T-helper 1 cell (primary cell): ENCODE measurements around the gene FAM151B.
"Not testable (repeated sequence)": the region's sequence is repeated elsewhere in the genome, so short reads cannot be mapped to it uniquely, and the experiment has no call there.

Experiments used
- DNase-seq, 5 donors: peaks; one replicate each; pipeline ENCODE4 v3.0.0-alpha.2; 2012 to 2020

Gene FAM151B

GRCh38 chr5:80504833-80505232, 16.9 kb downstream of the FAM151B start:
- DNase-seq = no peak

GRCh38 chr5:80507663-80508062, 19.8 kb downstream of the FAM151B start:
- DNase-seq = no peak

GRCh38 chr5:80508844-80509243, 20.9 kb downstream of the FAM151B start:
- DNase-seq = no peak

GRCh38 chr5:80509362-80509761, 21.5 kb downstream of the FAM151B start:
- DNase-seq = no peak

- no peak for DNase-seq
Observed at GRCh38 chr5:80516826-80517225, 28.9 kb downstream of the FAM151B start.

- no peak for DNase-seq
Observed at GRCh38 chr5:80540691-80541090, 52.8 kb downstream of the FAM151B start.

- peak in 1 of 5 donors; percentile 15 for DNase-seq
Observed at GRCh38 chr5:80541392-80541791, 53.5 kb downstream of the FAM151B start.

GRCh38 chr5:80554646-80555045, 66.7 kb downstream of the FAM151B start:
- DNase-seq = no peak

GRCh38 chr5:80555099-80555498, 67.2 kb downstream of the FAM151B start:
- DNase-seq = no peak

GRCh38 chr5:80559244-80559643, 71.3 kb downstream of the FAM151B start:
- DNase-seq = no peak

- DNase-seq = no peak
Observed at GRCh38 chr5:80565330-80565729, 77.4 kb downstream of the FAM151B start.

- no peak for DNase-seq
Observed at GRCh38 chr5:80566711-80567259, 78.9 kb downstream of the FAM151B start.

- DNase-seq = no peak
Observed at GRCh38 chr5:80568251-80568650, 80.4 kb downstream of the FAM151B start.

GRCh38 chr5:80569086-80569960, 81.4 kb downstream of the FAM151B start:
- DNase-seq = no peak

GRCh38 chr5:80569961-80570786, 82.3 kb downstream of the FAM151B start, which contains the start of gene ANKRD34B:
TSS of gene ANKRD34B (minus strand) at chr5:80570280. CDS start at chr5:80560019, 10,261 bp downstream.
- DNase-seq = peak in 1 of 5 donors; percentile 59

- no peak for DNase-seq
Observed at GRCh38 chr5:80573062-80573461, 85.2 kb downstream of the FAM151B start.

- DNase-seq = no peak
Observed at GRCh38 chr5:80576383-80576782, 88.5 kb downstream of the FAM151B start.

- DNase-seq = no peak
Observed at GRCh38 chr5:80577707-80578106, 89.8 kb downstream of the FAM151B start.

GRCh38 chr5:80579050-80579449, 91.2 kb downstream of the FAM151B start:
- no peak for DNase-seq

GRCh38 chr5:80580291-80580690, 92.4 kb downstream of the FAM151B start:
- not testable (repeated sequence) for DNase-seq

- DNase-seq = no peak
Observed at GRCh38 chr5:80584770-80585169, 96.9 kb downstream of the FAM151B start.

GRCh38 chr5:80588858-80589540, 101.1 kb downstream of the FAM151B start:
- no peak for DNase-seq

GRCh38 chr5:80590766-80591165, 102.9 kb downstream of the FAM151B start:
- DNase-seq = no peak
